ENCODE results near the gene PHACTR3.

The PHACTR3 gene

GRCh38 chr20:59729506-59729905 is 125.2 kb downstream of the PHACTR3 start:
- DNase-seq (ENCODE audit: low read depth, low spot score): no peak

- no peak for DNase-seq (ENCODE audit: low read depth, low spot score)
Measured at GRCh38 chr20:59730722-59731121, 126.4 kb downstream of the PHACTR3 start.

- no peak for DNase-seq (ENCODE audit: low read depth, low spot score)
Measured at GRCh38 chr20:59731376-59731775, 127.0 kb downstream of the PHACTR3 start.

- DNase-seq (ENCODE audit: low read depth, low spot score): no peak
Measured at GRCh38 chr20:59733351-59733750, 129.0 kb downstream of the PHACTR3 start.

GRCh38 chr20:59735486-59735885 is 131.1 kb downstream of the PHACTR3 start:
- no peak for DNase-seq (ENCODE audit: low read depth, low spot score)

GRCh38 chr20:59735917-59736316 is 131.6 kb downstream of the PHACTR3 start:
- no peak for DNase-seq (ENCODE audit: low read depth, low spot score)

GRCh38 chr20:59736366-59736765 is 132.0 kb downstream of the PHACTR3 start:
- DNase-seq (ENCODE audit: low read depth, low spot score): no peak

- DNase-seq (ENCODE audit: low read depth, low spot score): no peak
Measured at GRCh38 chr20:59737073-59737666, 132.8 kb downstream of the PHACTR3 start.

- no peak for DNase-seq (ENCODE audit: low read depth, low spot score)
Measured at GRCh38 chr20:59737816-59738215, 133.5 kb downstream of the PHACTR3 start.

- no peak for DNase-seq (ENCODE audit: low read depth, low spot score)
Measured at GRCh38 chr20:59738851-59739250, 134.5 kb downstream of the PHACTR3 start.

GRCh38 chr20:59740621-59741020 is 136.3 kb downstream of the PHACTR3 start:
- DNase-seq (ENCODE audit: low read depth, low spot score): no peak

- DNase-seq (ENCODE audit: low read depth, low spot score): no peak
Measured at GRCh38 chr20:59741073-59741472, 136.7 kb downstream of the PHACTR3 start.

GRCh38 chr20:59742351-59743095 is 138.2 kb downstream of the PHACTR3 start:
- no peak for DNase-seq (ENCODE audit: low read depth, low spot score)

- no peak for DNase-seq (ENCODE audit: low read depth, low spot score)
Measured at GRCh38 chr20:59743308-59743707, 139.0 kb downstream of the PHACTR3 start.

GRCh38 chr20:59743767-59744485 is 139.6 kb downstream of the PHACTR3 start:
- peak; percentile 9 for DNase-seq (ENCODE audit: low read depth, low spot score)

GRCh38 chr20:59744756-59745155 is 140.4 kb downstream of the PHACTR3 start:
- no peak for DNase-seq (ENCODE audit: low read depth, low spot score)

GRCh38 chr20:59745201-59745600 is 140.9 kb downstream of the PHACTR3 start:
- DNase-seq (ENCODE audit: low read depth, low spot score): no peak

- DNase-seq (ENCODE audit: low read depth, low spot score): no peak
Measured at GRCh38 chr20:59745716-59746115, 141.4 kb downstream of the PHACTR3 start.

GRCh38 chr20:59746155-59746554 is 141.8 kb downstream of the PHACTR3 start:
- DNase-seq (ENCODE audit: low read depth, low spot score): no peak

- no peak for DNase-seq (ENCODE audit: low read depth, low spot score)
Measured at GRCh38 chr20:59747671-59748515, 143.6 kb downstream of the PHACTR3 start.

GRCh38 chr20:59748619-59749191 is 144.4 kb downstream of the PHACTR3 start:
- no peak for DNase-seq (ENCODE audit: low read depth, low spot score)
